Measurements from ENCODE around the gene GLYATL2. TPM values are rescaled to one million over a fixed set of nuclear protein-coding genes. Genes with fewer than 3 reads are reported as not detected.

Gene GLYATL2, protein sequence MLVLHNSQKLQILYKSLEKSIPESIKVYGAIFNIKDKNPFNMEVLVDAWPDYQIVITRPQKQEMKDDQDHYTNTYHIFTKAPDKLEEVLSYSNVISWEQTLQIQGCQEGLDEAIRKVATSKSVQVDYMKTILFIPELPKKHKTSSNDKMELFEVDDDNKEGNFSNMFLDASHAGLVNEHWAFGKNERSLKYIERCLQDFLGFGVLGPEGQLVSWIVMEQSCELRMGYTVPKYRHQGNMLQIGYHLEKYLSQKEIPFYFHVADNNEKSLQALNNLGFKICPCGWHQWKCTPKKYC
- 0.60 and 1.1 TPM in 2 replicates for total RNA-seq
- long read RNA-seq, partial matches to known transcripts, result 0 of 7 reads
- long read RNA-seq, other reads (novel, unspliced or antisense), result 7 of 7 reads

- no peak within 1 kb of the TSS for H3K27ac Mint-ChIP-seq
- DNase-seq (ENCODE audit: low spot score, unreplicated experiment), result no peak
- H3K9me3 Mint-ChIP-seq (ENCODE audit: low read depth), result peaks cover 35% of the 10 kb centered on the region
- H3K4me3 Mint-ChIP-seq (ENCODE audit: low read depth), result no peak within 1 kb of the TSS
- TF ChIP-seq, protein P1, sequence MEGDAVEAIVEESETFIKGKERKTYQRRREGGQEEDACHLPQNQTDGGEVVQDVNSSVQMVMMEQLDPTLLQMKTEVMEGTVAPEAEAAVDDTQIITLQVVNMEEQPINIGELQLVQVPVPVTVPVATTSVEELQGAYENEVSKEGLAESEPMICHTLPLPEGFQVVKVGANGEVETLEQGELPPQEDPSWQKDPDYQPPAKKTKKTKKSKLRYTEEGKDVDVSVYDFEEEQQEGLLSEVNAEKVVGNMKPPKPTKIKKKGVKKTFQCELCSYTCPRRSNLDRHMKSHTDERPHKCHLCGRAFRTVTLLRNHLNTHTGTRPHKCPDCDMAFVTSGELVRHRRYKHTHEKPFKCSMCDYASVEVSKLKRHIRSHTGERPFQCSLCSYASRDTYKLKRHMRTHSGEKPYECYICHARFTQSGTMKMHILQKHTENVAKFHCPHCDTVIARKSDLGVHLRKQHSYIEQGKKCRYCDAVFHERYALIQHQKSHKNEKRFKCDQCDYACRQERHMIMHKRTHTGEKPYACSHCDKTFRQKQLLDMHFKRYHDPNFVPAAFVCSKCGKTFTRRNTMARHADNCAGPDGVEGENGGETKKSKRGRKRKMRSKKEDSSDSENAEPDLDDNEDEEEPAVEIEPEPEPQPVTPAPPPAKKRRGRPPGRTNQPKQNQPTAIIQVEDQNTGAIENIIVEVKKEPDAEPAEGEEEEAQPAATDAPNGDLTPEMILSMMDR (IDR thresholded peaks at IDR 0.05; ENCODE audit: unreplicated experiment), result no peak
- H3K27me3 Mint-ChIP-seq, result no peaks in the 10 kb centered on the region
- no peaks in the 10 kb centered on the region for H3K4me1 Mint-ChIP-seq (ENCODE audit: low read depth)
- H3K36me3 Mint-ChIP-seq (ENCODE audit: insufficient read depth), result peaks cover 2% of the 10 kb centered on the region
Measured at GRCh38 chr11:58844361-58845005, at the start of gene GLYATL2. TSS of gene GLYATL2 (minus strand) at chr11:58844704. CDS start at chr11:58839612, 5,092 bp downstream.

GRCh38 chr11:58893899-58894298 lies 49.4 kb upstream of the GLYATL2 start:
- TF ChIP-seq, protein P1 (IDR thresholded peaks at IDR 0.05; ENCODE audit: unreplicated experiment), result no peak
- H3K9me3 Mint-ChIP-seq (ENCODE audit: low read depth), result no peaks in the 10 kb centered on the region
- no peak overlapping the region for H3K4me3 Mint-ChIP-seq (ENCODE audit: low read depth)
- H3K36me3 Mint-ChIP-seq (ENCODE audit: insufficient read depth), result peaks cover 2% of the 10 kb centered on the region
- H3K4me1 Mint-ChIP-seq (ENCODE audit: low read depth), result no peaks in the 10 kb centered on the region
- no peaks in the 10 kb centered on the region for H3K27me3 Mint-ChIP-seq
- no peak for DNase-seq (ENCODE audit: low spot score, unreplicated experiment)
- H3K27ac Mint-ChIP-seq, result no peak overlapping the region

DNA sequence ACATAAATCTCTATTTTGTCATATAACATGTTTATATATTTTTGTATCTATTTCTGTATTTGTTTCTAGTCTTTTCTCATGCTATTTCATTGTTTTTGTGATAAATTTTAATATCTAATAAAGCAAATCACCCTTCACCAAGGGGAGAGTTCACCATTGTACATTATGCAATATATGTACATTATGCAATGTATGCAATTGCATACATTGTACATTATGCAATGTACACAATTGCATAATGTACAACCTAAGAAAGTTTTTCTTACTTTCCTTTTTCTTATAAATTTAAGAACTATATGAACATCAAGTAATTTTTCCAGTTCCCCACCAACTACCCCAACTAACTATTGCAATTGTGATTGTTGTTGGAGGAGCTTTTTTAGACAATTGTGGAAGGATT lies 44.1 kb upstream of the GLYATL2 start:
- Mint-ChIP-seq H3K4me3 (ENCODE audit: low read depth) (no peak overlapping the region), H3K27me3 (no peaks in the 10 kb centered on the region), H3K36me3 (ENCODE audit: insufficient read depth) (peaks cover 20% of the 10 kb centered on the region), H3K4me1 (ENCODE audit: low read depth) (no peaks in the 10 kb centered on the region), H3K9me3 (ENCODE audit: low read depth) (peaks cover 10% of the 10 kb centered on the region), H3K27ac (no peak overlapping the region)
- TF ChIP-seq, protein P1 (IDR thresholded peaks at IDR 0.05; ENCODE audit: unreplicated experiment), result no peak
- no peak for DNase-seq (ENCODE audit: low spot score, unreplicated experiment)

DNA sequence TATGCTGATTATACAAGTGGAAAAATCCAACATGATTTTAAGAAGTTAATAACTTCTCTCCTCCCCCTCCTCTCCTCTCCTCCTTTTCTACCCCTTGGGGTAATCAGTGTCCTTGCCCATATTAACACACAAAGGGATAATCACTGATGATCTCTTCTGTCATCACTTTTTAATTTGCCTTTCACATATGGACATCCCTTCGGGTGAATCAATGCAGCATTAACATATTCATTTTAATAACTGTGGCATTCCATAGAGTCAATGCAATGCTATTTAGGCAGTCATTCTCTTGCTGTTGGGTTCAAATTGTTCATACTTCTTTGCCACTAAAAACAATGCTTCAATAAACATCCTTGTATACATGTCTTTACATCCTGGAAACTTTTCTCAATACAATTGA lies 42.9 kb upstream of the GLYATL2 start:
- TF ChIP-seq, protein P1 (IDR thresholded peaks at IDR 0.05; ENCODE audit: unreplicated experiment), result no peak
- H3K9me3 Mint-ChIP-seq (ENCODE audit: low read depth), result peaks cover 19% of the 10 kb centered on the region

GRCh38 chr11:58880625-58881024 lies 36.1 kb upstream of the GLYATL2 start:
- Mint-ChIP-seq H3K36me3 (ENCODE audit: insufficient read depth) (peaks cover 57% of the 10 kb centered on the region), H3K9me3 (ENCODE audit: low read depth) (peaks cover 56% of the 10 kb centered on the region), H3K4me3 (ENCODE audit: low read depth) (no peak overlapping the region), H3K27me3 (no peaks in the 10 kb centered on the region), H3K27ac (no peak overlapping the region), H3K4me1 (ENCODE audit: low read depth) (no peaks in the 10 kb centered on the region)
- DNase-seq (ENCODE audit: low spot score, unreplicated experiment), result no peak
- TF ChIP-seq, protein P1 (IDR thresholded peaks at IDR 0.05; ENCODE audit: unreplicated experiment), result no peak

More for the DNA sequence above, 42.9 kb upstream of the GLYATL2 start:
- H3K36me3 Mint-ChIP-seq (ENCODE audit: insufficient read depth), result peaks cover 32% of the 10 kb centered on the region
- H3K27ac Mint-ChIP-seq, result no peak overlapping the region
- H3K27me3 Mint-ChIP-seq, result no peaks in the 10 kb centered on the region
- no peaks in the 10 kb centered on the region for H3K4me1 Mint-ChIP-seq (ENCODE audit: low read depth)
- no peak for DNase-seq (ENCODE audit: low spot score, unreplicated experiment)
- no peak overlapping the region for H3K4me3 Mint-ChIP-seq (ENCODE audit: low read depth)
